Ramos (cell line): ENCODE measurements around the gene ASB2.

ENCODE experiments used
- in situ Hi-C: fragments of 300-500 bp; cut with MboI; formaldehyde crosslinking; loops from one replicate; pipeline ENCODE4 v1.14.3; 2022; ENCODE audit warnings: low sequenced_read_pairs; ENCODE audit not compliant: unreplicated experiment

ASB2 gene

DNA sequence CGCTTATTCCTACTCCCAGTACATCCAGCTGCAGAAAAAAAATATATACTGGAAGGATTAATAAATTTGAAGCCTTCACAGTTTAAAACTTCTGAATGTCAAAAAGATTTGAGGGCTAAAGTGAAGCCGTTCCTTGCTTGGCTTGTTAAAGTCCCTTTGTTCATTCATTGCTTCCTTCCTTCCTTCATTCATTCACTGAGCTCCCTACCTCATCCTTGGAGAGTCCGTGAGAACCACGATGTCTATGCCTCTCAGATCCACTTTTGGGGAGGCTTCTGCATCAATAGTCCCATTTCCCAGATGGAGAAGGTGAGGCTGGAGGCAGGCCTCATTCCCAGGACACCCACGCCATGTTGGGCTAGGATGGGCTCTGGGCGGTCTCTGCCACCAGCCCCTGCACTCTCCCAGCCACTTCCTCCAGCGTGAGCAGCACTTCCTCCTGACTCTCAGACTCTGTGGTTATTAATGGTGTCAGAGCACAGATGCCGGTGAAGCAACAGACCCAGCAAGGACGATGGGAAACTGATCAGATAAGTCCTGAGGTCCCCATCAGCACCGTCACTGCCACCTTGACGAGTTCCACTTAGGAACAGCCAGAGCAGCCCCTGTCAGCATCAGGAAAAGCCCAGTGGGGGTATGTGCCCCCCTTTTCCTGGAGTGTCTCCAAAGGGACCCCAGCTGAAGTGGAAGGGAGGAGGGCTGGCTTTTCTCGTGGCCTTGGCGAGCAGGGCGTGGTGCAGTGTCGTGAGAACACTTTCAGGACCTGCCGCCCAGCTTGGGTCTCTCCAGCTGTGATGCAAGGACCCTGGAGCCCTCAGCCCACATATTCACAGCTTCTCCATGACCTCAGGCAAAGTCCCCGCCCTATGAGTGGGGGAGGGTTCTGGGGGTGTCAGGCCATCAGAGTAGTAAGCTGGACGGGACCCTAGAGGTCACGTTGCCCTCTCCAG is 21.2 kb downstream of the ASB2 start:
- in situ Hi-C loops = loop anchor here (25.0 kb wide), 2 partner anchors 1507 to 1707 kb away; no protein-coding TSS in a partner anchor

DNA sequence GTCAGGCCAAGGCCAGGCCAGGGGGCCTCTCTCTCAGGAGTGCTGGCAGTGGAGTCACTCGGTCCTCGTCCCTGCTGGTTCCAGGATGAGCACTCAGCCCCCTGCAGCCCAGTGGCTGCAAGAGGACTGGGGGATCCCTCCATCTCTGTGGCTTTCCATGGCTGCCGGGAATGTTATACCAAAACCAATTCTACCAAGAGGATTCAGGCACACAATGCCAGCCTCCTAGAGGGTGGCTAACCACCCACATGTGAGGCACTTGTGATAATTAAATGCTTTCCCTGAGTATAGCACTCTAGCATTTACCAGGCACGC is 21.9 kb downstream of the ASB2 start:
- in situ Hi-C loops = loop anchor here (25.0 kb wide), 2 partner anchors 1508 to 1708 kb away; no protein-coding TSS in a partner anchor

- in situ Hi-C loops = loop anchor here (25.0 kb wide), 2 partner anchors 1508 to 1708 kb away; no protein-coding TSS in a partner anchor
Measured at GRCh38 chr14:93953739-93954515, 22.4 kb downstream of the ASB2 start.

DNA sequence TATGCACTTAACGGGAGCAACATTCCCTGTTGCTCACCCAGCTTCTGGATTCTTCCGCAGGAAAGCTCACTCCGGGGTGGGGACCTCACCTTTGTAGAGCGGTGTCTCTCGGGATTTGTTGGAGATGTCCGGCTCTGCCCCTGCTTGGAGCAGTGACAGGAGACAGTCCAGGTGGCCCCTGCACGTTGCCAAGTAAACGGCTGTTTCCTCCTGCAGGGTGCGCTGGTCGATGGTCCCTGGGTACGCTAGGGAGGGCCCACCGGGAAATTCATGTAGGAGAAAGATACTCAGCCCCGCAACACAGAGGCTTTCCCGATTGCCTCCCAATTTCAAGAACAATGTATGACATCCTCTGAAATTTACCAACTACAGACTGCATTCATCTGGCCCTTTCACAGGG is 23.1 kb downstream of the ASB2 start:
- in situ Hi-C loops = loop anchor here (25.0 kb wide), 2 partner anchors 1509 to 1709 kb away; no protein-coding TSS in a partner anchor

GRCh38 chr14:93952829-93953228 is 23.5 kb downstream of the ASB2 start:
- in situ Hi-C loops = loop anchor here (25.0 kb wide), 2 partner anchors 1509 to 1709 kb away; no protein-coding TSS in a partner anchor

DNA sequence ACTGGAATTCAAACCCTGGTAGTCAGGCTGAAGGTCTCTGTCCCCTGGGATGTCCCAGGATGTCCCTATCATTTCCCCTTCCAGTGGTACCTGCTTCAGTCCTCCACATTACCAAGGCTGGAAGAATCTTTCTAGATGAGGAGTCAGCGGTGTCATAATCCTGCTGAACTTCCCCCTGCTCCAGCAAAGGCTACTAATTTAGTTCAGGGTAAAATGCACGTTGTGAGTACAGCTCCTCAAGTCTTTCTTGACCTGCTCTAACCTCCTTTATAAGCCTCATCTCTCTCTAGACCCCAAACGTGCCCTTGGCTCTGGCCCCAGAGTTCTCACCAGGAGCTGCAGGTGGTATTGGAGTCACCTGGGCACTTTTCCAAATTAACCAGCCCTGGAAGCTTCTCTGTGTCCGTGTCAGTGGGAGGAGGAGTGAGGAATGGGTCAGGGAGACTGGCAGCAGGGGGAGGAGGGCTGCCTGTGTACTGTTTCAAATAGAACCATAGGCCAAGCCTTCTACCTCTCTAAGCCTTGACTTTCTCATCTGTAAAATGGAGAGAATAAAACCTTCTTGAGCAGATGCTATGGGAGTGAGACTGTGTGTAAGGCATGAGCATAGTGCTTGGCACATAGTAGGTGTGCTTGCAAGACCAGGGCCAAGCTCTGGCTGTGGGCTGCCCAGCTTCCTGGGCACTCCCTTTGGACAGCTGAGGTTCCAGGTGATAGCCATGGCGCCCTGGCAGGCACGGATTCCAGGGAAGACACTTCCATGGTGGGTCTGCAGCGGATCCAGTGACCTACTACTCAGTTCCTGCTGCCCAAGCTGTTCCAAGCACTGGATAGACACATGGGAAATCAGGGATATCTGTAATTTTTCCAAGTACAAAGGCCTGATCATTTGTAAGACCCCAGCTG is 24.5 kb downstream of the ASB2 start:
- in situ Hi-C loops = loop anchor here (25.0 kb wide), 2 partner anchors 1510 to 1710 kb away; no protein-coding TSS in a partner anchor

GRCh38 chr14:93950948-93951634 is 25.3 kb downstream of the ASB2 start:
- in situ Hi-C loops = loop anchor here (25.0 kb wide), 2 partner anchors 1511 to 1711 kb away; no protein-coding TSS in a partner anchor

- in situ Hi-C loops = loop anchor here (25.0 kb wide), 2 partner anchors 1513 to 1713 kb away; no protein-coding TSS in a partner anchor
Measured at GRCh38 chr14:93949511-93950075, 26.8 kb downstream of the ASB2 start.

GRCh38 chr14:93947282-93947681 is 29.1 kb downstream of the ASB2 start:
- in situ Hi-C loops = no loop called here

- in situ Hi-C loops = no loop called here
Measured at GRCh38 chr14:93946541-93947090, 29.8 kb downstream of the ASB2 start.

DNA sequence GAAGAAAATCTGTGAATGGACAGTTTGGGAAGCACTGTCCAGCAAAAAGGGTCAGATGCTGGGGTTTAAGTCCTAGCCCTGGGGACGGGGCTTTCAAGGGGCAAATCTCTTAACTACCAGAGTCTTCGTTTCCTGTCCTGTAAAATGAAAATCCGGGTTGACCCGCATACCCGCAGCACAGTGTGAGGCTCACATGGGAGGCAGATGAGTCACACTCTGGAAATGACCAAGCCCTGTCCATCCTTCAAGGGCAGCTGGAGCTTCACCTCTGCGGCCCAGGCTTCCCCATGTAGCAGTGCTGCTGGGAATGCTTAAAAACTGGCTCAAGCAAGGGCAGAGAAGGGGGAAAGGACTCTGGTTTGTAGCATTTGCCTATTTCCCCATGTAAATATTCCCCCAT is 30.3 kb downstream of the ASB2 start:
- in situ Hi-C loops = no loop called here

DNA sequence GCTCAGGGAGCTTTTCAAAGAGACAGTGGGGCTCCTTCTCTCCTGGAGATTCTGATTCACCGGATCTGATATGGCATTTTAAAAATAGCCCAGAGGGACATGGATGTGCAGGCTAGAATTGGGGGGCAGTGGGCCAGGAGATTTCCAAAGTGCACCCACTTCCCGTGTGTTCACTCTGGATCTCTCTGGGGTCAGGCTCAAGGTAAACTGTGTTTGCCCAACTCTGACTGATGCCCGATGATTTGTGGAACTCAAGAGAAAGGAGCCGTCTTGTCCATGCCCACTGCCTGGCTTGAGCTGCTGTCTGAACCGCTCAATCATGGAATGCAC is 31.3 kb downstream of the ASB2 start:
- in situ Hi-C loops = no loop called here

- in situ Hi-C loops = loop anchor here (5.0 kb wide), 1 partner anchor 58 kb away; no protein-coding TSS in a partner anchor
Measured at GRCh38 chr14:93944348-93945069, 31.9 kb downstream of the ASB2 start.

- in situ Hi-C loops = loop anchor here (5.0 kb wide), 1 partner anchor 58 kb away; no protein-coding TSS in a partner anchor
Measured at GRCh38 chr14:93943930-93944329, 32.4 kb downstream of the ASB2 start.

DNA sequence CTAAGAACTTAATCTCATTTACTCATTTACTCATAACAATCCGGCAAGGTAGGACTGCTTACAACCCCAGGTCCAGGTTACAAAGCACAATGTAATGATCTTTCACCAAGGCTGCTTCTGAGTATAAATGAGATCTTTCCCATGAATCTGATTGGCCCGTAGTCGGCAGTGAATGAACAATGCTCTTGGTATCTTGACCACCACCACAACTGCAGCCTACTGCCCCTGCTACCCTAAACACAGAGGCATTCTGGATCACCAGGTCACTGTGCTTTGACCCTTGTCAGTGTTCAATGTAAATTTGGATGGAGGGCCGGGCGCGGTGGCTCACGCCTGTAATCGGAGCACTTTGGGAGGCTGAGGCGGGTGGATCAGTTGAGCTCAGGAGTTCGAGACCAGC is 33.3 kb downstream of the ASB2 start:
- in situ Hi-C loops = loop anchor here (5.0 kb wide), 1 partner anchor 59 kb away; no protein-coding TSS in a partner anchor

DNA sequence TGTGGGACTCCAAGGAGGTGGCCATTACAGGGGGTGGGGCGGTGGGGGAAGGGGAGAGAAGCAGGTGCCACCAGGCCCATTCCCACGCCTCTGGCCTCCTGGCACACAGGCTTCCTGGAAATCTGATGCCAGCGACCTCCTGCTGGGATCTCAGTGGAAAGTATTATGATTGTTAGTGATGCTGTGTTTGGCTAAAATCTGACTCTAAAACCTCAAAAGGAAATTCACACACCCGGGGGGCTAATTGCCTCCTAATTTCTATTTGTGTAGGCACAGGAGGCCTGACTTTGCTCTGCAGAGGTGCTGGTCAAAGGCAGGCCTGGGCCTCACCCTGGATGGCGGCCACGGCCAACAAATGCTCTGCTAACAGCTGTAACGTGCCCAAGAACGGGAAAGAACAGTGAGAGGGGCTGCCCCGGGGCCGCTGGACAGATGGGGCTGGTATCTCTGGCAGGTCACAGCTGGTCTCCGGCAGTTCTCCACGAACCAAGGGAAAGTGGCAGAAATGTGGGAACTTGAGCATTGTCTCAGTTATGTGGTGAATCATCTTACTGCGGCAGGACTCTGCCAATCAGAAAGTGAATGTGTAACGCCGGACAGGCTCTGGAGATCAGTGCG is 35.0 kb downstream of the ASB2 start:
- in situ Hi-C loops = loop anchor here (5.0 kb wide), 1 partner anchor 61 kb away; no protein-coding TSS in a partner anchor

DNA sequence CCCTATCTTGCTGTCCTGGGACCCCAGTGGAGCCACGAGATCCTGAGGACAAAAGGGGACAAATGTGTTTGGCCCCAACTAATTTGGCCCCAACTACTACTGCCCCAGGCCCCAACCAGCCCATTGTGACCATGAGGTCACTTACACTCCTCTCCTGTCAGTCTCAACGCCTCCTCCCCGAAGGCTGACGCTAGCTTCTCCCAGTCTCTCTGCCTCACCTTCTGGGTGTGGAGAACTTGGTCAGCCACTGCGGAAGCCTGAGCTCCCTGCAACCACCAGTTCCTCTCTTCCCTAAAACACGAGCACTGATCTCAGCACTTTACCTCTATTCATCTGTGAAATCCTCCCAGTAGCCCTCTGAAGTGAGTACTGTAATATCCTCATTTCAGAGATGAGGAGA is 35.9 kb downstream of the ASB2 start:
- in situ Hi-C loops = loop anchor here (5.0 kb wide), 1 partner anchor 62 kb away; no protein-coding TSS in a partner anchor
